Esophagus squamous epithelium (tissue), 4 donors: ENCODE measurements around the gene KLLN.

ENCODE experiments used
- CTCF ChIP-seq, 6 experiments: fragments of 450-650 bp in 4 of 6; fragments of 200-600 bp in 2 of 6; sonication (generic) in 2 of 6; IDR thresholded peaks; one replicate each; pipeline ENCODE4 v1.5.1; 2016 to 2019; ENCODE audit warnings: antibody characterized with exemption in 6 of 6, mild to moderate bottlenecking in 4 of 6, moderate library complexity in 4 of 6
- POLR2A ChIP-seq, 4 donors: fragments of 450-650 bp; IDR thresholded peaks; one replicate each; pipeline ENCODE4 v1.6.1; 2017; ENCODE audit warnings: antibody characterized with exemption in 4 of 4, mild to moderate bottlenecking in 4 of 4, moderate library complexity in 3 of 4

DNA sequence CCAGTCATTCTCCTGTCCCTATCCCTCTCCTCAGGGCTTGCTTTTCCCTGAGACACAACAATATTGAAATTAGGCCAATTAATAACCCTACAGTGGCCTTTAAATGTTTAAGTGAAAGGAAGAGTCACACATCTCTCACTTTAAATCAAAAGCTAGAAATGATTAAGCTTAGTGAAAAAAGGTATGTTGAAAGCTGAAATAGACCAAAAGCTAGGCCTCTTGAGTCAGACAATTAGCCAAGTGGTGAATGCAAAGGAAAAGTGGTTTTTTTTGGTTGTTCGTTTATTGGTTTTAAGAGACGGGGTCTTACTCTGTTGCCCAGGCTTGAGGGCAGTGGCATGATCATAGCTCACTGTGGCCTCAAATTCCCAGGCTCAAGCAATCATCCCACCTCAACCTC is 35.7 kb downstream of the KLLN start:
- TF ChIP-seq POLR2A (IDR thresholded peaks at IDR 0.05) (no peak), CTCF (IDR thresholded peaks at IDR 0.05) (no peak)
